HG02623 (cell line): ENCODE results near the gene COL11A2.

Source experiments
- ATAC-seq: cut with Tn5 transposase; IDR thresholded peaks from one replicate; pipeline ENCODE4 v1.9.1; 2021; ENCODE audit warnings: moderate library complexity; ENCODE audit not compliant: unreplicated experiment

Gene COL11A2

DNA sequence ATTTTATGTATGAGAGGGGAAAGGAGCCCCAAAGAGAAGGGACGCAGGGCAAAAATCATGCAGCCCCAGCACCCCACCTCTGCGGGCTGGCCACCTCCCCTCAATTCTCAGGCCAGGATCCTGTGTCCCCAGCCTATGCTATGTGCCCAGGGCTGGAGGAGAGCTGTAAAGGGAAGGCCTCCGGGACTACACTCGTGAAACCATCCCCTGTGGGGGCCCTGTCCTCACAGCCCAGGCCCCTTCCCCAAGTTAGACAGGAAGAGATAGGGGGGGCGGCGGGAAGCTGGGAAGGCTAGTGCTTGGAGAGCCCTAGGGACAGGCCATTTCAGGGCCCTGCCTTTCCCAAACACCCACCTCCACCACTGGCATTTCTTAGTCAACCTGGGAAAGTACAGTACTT lies 1.4 kb upstream of the COL11A2 start:
- no peak for ATAC-seq

DNA sequence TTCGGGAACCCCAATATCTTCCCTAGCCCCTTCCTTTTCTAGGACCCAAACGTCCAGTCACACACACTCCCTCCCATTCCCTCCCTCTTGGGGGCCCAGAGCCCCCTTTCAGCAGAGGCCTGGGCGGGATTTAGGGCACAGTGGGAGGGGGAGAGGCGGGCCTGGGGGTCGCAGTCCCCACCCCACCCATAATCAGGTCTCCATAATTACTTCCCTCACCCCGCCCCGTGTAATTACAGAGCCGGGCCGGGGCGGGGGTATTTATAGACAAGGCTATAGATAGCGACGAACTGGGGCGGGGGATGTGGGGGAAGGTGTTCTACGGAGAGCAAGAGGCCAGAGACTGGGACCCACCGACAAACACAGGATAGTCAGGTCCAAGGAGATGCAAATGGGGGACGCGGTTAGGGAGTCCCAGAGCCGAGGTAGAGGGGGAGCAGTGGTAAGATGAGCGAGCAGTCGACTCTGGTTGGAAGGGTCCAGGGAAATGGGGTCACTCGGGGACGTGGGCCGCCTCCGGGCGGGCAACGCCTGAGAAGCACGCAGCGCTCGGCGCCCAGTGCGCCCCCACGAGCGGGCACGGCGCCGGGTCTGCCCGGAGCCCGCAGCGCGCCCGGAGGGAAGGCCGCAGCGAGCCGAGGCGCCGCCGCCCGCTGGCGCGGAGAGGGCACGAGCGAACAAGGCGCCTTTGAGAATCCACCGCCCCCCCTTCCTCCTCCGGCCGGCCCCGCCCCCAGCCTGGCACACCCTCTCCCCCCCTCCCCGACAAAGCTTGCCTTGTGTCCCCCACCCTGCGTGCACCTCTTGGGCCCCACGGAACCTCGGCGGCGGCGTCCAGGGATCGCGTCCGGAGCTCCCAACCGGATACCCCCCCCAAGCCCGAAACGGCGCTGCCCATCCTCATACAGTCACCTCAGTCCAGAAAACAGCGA lies 670 bp upstream of the COL11A2 start:
- ATAC-seq, result no peak

DNA sequence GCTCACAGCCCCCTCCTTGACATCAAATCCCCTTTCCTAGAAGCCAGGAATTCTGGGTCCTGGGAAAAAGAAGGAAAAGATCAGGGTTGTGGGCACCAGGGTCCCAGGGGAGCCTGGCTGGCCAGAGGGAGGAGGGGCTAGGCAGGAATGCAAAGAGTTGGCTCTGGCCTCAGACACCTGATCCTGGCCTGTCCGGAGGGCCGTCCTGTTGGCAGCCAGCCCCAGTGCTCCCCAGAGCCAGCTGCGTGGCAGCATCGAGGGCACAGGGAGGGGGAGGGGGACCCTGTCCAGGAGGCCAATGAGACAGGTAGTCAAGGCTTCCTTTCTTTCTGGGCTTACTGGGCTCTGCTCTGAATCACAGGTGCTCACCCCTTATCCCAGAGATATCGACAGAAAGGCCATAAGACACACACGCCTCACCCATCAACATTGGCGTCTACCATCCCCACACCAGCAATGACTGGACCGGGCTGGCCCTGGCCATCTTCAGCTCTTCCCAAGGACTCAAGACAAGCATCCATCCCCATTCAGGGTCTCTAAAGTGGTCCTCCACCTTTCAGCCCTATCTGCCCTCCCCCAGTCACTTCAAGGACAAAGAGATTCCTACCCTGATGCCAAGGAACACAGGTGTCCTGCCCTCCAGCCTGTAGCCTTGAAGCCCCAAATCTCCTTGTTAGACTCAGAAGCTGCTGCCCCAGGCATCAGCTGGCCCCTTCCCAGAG lies 723 bp downstream of the COL11A2 start:
- no peak for ATAC-seq

DNA sequence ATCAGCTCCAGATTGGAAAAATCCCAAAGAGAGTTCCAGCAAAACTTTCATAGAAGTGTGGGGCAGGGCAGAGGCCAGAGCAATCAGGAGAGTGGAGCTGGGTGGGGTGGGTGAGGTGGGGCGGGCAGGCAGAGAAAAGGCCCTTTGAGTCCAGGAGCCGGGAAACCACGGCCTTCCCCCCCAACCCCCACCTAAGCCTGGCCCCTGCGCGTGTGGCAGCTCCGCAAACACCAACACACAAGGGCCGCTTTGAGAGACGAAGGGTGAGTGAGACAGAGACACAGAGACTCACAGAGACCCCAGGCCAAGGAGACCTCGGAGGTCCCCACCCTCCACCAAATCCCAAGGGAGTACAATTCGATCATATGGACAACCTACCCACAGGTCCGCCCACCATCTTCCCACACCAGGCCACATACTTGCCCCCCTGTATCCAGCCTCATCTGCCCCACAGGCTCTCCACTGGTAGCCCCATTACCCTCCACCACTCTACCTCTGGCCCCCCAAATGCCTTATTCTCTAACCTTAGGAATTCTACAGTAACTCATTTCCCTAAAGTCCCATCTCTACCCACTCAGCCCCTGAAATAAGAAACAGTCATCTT lies 1.7 kb downstream of the COL11A2 start:
- no peak for ATAC-seq

DNA sequence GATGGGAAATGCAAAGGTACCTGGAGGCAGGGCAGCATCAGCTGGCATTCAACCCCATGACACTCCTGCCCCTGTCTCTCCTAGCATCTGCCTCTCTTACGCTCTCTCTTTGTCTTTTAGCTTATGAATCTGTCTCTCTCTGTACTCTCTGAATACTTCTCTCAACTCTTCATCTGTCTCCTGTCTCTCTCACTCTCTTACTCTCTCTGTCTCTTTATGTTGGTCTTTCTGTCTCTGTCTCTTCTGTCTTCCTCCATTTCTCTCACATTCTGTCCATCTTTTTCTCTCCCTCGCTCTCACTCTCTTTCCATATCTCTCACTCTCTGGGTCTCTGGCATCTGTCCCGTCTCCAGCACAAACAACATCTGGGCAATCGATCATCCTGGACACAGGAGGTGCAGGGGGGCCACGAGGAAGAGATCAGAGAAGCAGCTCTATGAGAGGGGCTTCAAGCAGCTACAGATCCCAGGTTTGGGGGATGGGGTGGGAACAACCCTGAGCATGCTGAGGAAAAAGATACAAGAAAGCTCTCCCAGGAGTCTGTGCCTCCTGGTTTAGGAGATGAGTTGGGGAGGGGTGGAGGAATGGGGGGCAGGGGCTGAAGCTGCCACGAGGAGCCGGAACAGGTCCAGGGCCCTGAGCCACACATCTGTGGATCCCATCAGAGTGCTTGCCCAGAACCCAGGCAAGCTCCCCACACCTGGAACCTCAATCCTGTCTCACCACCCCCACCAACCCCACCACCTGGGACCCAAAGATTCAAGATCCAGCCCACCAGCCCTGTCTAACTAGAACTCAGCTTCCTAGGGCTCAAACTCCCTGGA lies 2.4 kb downstream of the COL11A2 start:
- ATAC-seq, result no peak

DNA sequence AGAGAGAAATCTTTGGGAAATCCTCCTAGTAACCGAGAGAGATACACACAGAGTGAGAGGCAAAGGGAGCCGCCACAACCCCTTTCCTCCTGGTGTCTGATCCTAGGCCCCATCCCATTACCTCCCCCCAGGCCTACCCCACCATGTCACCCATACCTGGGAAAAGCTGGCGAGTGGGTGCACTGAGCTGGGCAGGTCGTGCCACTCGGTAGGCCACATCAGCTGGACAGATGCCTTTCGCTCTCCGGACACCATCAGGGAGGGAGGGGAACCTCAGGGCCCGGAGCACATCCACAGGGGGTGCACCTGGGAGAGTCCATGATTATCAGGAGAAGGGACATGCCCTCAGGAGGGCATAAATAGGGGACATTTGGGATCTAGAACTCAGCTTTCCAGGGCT lies 3.1 kb downstream of the COL11A2 start:
- ATAC-seq, result no peak

DNA sequence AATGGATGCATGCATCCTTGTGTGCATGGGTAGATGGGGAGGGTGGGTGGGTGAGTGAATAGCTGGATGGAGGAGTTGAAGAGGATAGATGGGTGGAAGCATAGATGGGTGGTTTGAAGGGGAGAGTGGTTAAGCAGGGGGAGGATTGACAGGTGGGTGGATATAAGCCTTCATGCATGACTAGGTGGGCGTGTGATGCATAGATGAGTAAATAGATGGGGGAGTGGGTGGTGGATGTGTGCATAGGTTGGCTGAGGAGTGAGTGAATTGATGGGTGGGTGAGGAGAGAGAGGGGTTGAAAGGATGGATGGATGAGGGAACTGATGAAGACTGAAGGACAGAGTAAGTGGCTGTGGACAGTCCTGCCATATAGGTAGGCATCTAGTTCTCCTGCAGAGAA lies 4.5 kb downstream of the COL11A2 start:
- ATAC-seq, result no peak

DNA sequence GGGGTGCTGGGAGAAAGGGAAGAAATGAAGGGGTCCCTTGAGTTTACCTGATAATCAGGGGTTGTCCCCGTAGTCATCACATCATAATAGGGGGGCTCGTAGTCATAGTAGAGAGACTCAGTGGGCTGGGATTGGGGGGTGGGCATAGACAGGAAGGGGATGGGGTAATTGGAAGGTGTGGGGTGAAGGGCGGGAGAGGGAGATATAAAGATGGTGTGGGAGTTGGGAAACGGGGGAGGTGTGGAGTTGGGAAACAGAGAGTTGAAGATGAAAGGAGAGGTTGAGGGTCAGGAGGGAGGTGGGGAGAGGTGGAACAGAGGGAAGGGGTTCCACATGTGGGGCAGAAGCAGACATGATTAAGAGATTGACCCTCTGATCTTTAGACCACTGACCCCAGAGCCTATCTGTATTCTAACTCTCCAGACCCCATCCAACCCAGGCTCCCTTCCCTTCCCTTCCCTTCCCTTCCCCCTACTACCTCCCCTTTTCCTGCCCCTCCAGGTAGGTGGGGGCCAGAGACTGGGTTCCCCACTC lies 6.5 kb downstream of the COL11A2 start:
- ATAC-seq, result no peak

DNA sequence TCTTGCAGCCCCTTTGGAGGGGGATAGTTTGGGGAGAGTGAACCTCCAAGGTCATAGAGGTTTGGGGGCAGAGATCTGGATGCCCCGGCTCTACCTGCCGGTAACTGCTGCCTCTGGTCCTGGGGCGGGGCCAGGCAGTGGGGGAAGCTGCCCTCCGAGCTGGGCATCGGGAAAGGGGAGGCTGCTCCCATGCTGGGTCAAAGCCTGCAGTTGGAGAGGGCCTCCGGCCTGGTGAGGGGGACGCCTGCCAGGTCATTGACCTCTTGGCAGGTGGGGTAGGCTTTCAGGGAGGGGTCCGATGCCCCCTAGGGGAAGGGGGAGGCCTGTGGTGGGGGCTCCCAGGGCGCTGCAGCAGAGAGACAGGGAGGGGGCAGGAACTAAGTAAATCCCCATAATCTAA lies 7.1 kb downstream of the COL11A2 start:
- ATAC-seq, result no peak

DNA sequence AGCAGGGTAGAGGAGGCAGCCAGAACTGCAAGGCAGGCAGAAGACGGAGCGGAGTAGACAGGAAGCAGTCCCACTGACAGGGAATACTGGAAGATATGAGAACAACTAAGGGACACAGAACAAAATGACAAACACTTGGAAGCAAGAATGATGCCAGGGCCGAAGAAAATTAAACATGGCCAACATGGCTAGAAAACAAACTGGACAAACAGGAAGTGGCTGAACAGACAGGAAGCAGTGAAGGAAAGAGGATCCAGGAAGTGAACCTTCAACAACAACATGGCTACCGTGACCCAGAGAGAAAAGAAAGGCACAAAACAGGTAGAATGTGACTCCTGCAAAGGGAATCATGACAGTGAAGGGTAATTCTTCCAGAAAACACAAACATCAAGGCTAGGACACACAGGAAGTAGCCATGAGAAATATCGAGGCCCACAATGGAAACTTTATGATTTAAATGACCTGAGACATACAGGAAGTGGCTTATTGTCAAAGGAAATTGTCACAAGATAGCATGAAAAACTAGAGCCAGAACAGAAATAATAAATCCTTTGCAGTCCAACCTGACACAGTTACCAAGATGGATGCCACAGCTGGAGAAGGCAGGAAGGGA lies 9.1 kb downstream of the COL11A2 start:
- no peak for ATAC-seq

DNA sequence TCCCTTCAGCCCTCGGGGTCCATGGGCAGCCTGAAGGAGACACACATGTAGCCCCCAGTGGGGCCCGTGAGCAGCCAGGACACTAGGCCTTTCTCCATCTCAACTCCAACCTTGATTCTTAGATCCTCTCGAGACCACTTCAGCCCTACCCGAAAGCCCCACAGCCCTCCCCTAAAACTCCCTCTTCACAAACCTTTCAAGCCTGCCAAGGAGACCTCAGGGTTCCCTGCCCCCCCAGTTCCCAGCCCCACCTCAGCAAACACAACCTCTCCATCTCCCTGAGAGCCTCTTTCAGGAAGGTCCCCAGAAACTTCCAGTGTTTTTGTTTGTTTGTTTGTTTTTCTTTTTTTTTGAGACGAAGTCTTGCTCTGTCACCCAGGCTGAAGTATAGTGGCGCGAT lies 11.1 kb downstream of the COL11A2 start:
- ATAC-seq, result no peak

DNA sequence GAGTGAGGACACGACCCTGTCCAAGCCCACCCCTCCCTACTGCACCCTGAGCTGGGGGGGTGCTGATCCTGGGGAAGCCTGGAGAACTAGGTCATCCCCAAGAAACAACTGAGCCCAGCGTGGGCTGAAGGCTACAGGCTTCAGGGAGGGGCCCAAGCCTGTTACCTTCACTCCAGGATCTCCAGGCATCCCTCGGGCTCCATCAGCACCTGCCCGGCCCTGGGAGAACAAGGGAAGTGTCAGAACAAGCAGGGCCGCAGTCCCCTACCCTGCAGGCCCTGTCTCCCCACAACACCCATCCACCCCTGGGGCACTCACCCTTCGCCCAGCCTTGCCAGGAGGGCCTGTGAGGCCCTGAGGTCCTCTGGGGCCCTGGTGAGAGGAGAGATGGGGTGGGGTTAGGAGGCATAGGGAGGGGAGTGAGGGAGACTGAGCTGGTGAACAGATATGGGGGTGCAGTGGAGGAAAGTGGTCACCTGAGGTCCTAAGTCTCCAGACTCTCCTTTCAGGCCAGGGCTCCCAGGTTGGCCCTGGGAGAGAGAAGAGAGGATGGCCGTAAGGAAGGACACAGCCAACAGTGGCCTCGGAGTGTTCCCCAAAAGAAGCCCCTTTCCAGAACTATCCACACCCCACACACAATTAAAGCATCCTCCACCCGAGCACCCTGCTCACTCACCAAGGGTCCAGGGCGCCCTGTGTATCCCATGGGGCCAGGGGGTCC lies 13.4 kb downstream of the COL11A2 start:
- no peak for ATAC-seq

DNA sequence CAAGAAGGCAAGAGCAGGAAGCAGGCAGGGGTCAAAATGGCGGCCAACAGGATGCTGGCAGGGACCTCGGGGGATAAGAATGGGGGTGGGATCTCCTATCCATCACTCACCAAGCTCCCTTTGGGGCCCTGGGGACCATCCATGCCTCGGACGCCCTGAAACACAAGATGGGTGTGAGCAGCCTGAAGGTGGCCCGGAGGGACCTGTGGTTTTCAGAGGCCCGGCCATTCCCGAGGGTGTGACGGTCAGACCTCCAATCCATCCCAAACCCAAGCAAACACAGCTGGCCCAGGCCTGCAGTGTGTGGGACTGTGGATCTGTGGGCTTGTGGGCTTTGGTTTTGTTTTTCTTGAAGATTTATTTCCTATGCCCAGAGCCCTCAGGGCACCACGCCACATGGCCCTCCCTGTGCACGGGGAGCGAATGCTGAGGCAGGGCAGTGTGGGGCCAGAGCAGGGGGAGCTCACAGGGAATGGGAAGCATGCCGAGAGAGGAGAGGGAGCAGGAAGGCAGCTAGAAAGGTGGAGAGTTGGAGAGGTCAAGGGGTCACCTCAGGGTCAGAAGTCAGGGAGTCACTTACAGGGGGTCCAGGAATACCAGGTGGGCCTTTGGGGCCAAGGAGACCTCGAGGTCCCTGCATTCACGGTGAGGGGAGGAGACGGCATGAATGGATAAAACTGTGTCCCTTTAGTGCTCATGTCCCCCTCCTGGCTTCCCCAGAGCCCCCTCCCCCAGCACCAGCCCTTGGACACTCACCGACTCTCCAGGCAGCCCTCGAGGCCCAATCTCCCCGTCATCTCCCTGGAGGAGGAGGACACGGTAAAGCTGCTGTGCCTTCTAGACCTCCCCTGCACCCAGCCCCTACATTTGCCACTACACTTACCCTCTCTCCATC lies 14.5 kb downstream of the COL11A2 start:
- ATAC-seq, result no peak

DNA sequence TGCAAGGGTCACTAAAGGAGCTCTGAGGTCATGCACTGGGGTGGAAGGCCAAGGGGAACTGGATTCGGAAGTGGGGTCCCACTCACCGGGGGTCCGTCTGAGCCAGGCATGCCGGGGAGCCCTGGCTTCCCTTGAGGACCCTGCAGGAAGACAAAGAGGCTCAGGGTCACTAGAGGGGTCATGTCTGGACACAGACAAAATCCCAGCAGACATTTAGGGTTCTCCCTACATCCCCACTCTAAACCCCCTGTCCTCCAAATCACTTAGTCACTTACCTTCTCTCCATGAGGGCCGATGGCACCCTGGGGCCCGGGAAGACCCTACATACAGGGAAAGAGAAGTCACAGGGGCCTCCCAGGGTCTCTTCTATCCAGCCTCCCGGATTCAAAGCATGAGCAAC lies 15.4 kb downstream of the COL11A2 start:
- no peak for ATAC-seq

DNA sequence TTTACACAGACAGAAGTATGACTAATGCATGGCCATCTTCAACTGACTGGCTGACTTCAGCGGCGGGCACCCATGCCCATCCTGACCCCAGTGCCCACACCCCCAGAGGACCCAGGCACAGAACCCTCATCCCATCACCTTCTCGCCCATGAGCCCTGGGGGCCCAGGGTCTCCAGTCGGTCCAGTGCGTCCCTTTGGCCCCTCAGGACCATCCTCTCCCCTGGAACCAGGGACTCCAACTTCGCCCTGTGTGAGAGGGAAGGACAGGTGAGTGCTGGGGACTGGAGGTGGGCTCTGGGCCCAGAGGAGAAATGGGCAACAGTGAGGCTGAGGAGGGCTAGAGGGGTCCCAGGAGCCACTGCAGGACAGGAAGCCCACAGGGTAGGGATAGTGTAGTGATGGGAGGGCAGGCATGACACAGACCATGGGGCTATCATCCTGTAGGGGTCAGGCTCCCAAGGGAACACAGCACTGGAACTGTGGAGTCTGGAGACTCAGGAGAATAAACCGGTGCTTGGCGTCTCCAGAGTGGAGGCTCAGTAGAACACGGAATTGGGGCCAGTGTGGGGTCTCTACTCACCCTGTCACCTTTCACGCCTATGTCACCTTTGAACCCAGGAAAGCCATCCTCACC lies 16.7 kb downstream of the COL11A2 start:
- no peak for ATAC-seq

DNA sequence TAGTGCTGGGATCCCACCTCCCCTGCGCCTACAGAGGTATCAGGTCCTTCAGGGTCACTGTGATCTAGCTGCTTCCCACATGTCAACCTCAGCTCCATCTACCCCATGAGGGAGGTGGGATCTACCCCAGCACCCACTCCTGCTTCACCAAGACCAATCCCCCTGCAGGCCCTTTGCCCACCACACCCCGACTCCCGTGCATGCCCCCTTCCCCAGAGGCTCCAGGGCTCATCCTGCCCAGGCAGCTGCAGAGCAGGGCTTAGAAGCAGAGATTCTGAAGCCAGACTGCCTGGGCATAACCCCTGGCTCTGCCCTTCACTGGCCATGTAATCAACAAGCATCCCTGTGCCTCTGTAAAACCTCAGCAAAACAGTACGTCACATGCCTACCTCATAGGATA lies 17.5 kb downstream of the COL11A2 start:
- no peak for ATAC-seq

DNA sequence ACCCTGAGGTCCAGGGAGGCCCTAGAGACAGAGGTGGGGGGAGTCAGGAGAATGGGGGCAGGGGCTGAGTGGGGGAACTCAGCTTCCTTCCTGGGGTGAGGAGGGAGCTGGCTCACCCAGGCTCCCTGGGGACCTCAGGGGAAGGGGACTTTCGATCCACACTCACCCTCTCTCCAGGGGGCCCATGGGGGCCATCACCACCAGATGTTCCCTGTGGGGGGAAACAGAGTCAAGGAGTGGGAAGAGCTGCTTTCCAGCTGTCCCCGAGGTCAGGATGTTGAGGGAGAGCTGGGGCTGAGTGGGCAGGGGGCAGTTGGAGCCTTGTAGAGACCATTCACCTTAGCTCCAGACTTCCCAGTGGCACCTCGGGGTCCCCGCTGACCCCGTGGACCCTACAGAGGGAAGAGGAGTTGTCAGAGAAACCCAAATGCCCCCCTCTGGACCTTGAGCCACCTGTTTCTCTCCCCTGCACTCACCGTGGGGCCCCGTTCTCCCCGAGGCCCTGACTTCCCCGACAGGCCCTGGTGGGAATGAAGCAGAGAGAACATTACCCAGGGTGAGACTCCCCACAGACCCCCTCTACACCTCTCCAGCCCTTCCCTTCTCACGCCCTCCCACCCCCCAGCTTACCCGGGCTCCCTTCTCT lies 18.6 kb downstream of the COL11A2 start:
- no peak for ATAC-seq
